GOT3 (cell line): Measurements from ENCODE around the gene PF4V1.

ENCODE experiments used
- DNase-seq: peaks from one replicate; lab custom pipeline; 2025; ENCODE audit warnings: mixed read lengths; lab: John Stamatoyannopoulos, UW

The PF4V1 gene

GRCh38 chr4:73853246-73853704, at the start of gene PF4V1:
Gene PF4V1 (plus strand): TSS chr4:73853296. CDS start chr4:73853363, 67 bp downstream.
- DNase-seq, result no peak

GRCh38 chr4:73810191-73810590, 42.9 kb upstream of the PF4V1 start:
- DNase-seq, result no peak

- no peak for DNase-seq
Measured at GRCh38 chr4:73811841-73812240, 41.3 kb upstream of the PF4V1 start.

GRCh38 chr4:73814679-73815078, 38.4 kb upstream of the PF4V1 start:
- DNase-seq, result no peak

- DNase-seq, result no peak
Measured at GRCh38 chr4:73815145-73815544, 38.0 kb upstream of the PF4V1 start.

- DNase-seq, result no peak
Measured at GRCh38 chr4:73816814-73817213, 36.3 kb upstream of the PF4V1 start.

GRCh38 chr4:73817341-73817740, 35.8 kb upstream of the PF4V1 start:
- DNase-seq, result no peak

- no peak for DNase-seq
Measured at GRCh38 chr4:73821325-73821724, 31.8 kb upstream of the PF4V1 start.

GRCh38 chr4:73822389-73822788, 30.7 kb upstream of the PF4V1 start:
- DNase-seq, result no peak

- no peak for DNase-seq
Measured at GRCh38 chr4:73822812-73823504, 30.1 kb upstream of the PF4V1 start.

GRCh38 chr4:73823760-73824159, 29.3 kb upstream of the PF4V1 start:
- no peak for DNase-seq

- DNase-seq, result no peak
Measured at GRCh38 chr4:73828956-73829355, 24.1 kb upstream of the PF4V1 start.

GRCh38 chr4:73831569-73831968, 21.5 kb upstream of the PF4V1 start:
- no peak for DNase-seq

GRCh38 chr4:73832651-73833237, 20.4 kb upstream of the PF4V1 start:
- no peak for DNase-seq

GRCh38 chr4:73836373-73837279, 16.5 kb upstream of the PF4V1 start, which contains the start of gene CXCL6:
Gene CXCL6 (plus strand): TSS chr4:73836678. CDS start chr4:73836751, 73 bp downstream.
- DNase-seq, result no peak

- DNase-seq, result no peak
Measured at GRCh38 chr4:73839071-73839470, 14.0 kb upstream of the PF4V1 start.

GRCh38 chr4:73839715-73840114, 13.4 kb upstream of the PF4V1 start:
- DNase-seq, result no peak

GRCh38 chr4:73841243-73841925, 11.7 kb upstream of the PF4V1 start:
- no peak for DNase-seq

GRCh38 chr4:73842696-73843095, 10.4 kb upstream of the PF4V1 start:
- DNase-seq, result no peak

GRCh38 chr4:73843369-73843768, 9.7 kb upstream of the PF4V1 start:
- DNase-seq, result no peak

- DNase-seq, result no peak
Measured at GRCh38 chr4:73844345-73844744, 8.8 kb upstream of the PF4V1 start.

- no peak for DNase-seq
Measured at GRCh38 chr4:73844806-73845205, 8.3 kb upstream of the PF4V1 start.
